GM18498 (cell line): ENCODE data around the gene IL3.
"Not testable (repeated sequence)": the region's sequence is repeated elsewhere in the genome, so short reads cannot be mapped to it uniquely, and the experiment has no call there.

Experiments
- ATAC-seq: cut with Tn5 transposase; IDR thresholded peaks from one replicate; pipeline ENCODE4 v1.9.1; 2021; ENCODE audit warnings: mild to moderate bottlenecking, moderate library complexity; ENCODE audit not compliant: unreplicated experiment

The IL3 gene

GRCh38 chr5:132093271-132093670 is 32.8 kb downstream of the IL3 start:
- no peak for ATAC-seq

GRCh38 chr5:132094393-132095076 is 34.1 kb downstream of the IL3 start:
- no peak for ATAC-seq

- ATAC-seq: no peak
These were observed 34.6 kb downstream of the IL3 start for GRCh38 chr5:132095077-132095410.

GRCh38 chr5:132095424-132095972 is 35.0 kb downstream of the IL3 start:
- ATAC-seq: no peak

- no peak for ATAC-seq
These were observed 36.4 kb downstream of the IL3 start for GRCh38 chr5:132096904-132097303.

- ATAC-seq: no peak
These were observed 37.7 kb downstream of the IL3 start for GRCh38 chr5:132098151-132098594.

- ATAC-seq: no peak
These were observed 38.2 kb downstream of the IL3 start for GRCh38 chr5:132098621-132099020.

GRCh38 chr5:132099076-132099748 is 38.8 kb downstream of the IL3 start:
- peak; percentile 42 for ATAC-seq

- ATAC-seq: no peak
These were observed 39.5 kb downstream of the IL3 start for GRCh38 chr5:132099905-132100304.

GRCh38 chr5:132100672-132101261 is 40.3 kb downstream of the IL3 start:
- ATAC-seq: peak; percentile 28

- ATAC-seq: no peak
These were observed 41.0 kb downstream of the IL3 start for GRCh38 chr5:132101385-132101880.

GRCh38 chr5:132102101-132102701 is 41.7 kb downstream of the IL3 start:
- no peak for ATAC-seq

- ATAC-seq: no peak
These were observed 42.5 kb downstream of the IL3 start for GRCh38 chr5:132102944-132103331.

- peak; percentile 75 for ATAC-seq
These were observed 43.0 kb downstream of the IL3 start for GRCh38 chr5:132103332-132103951.

- ATAC-seq: peak; percentile 21
These were observed 43.5 kb downstream of the IL3 start for GRCh38 chr5:132103969-132104391.

GRCh38 chr5:132104556-132104955 is 44.1 kb downstream of the IL3 start:
- no peak for ATAC-seq

- ATAC-seq: no peak
These were observed 45.2 kb downstream of the IL3 start for GRCh38 chr5:132105688-132106087.

- not testable (repeated sequence) for ATAC-seq
These were observed 48.0 kb downstream of the IL3 start for GRCh38 chr5:132108495-132108894.

- ATAC-seq: not testable (repeated sequence)
These were observed 48.5 kb downstream of the IL3 start for GRCh38 chr5:132108957-132109356.

GRCh38 chr5:132109494-132110053 is 49.1 kb downstream of the IL3 start:
- ATAC-seq: no peak

GRCh38 chr5:132110195-132110594 is 49.7 kb downstream of the IL3 start:
- no peak for ATAC-seq
